Measurements from ENCODE around the gene AGR2.
"Not testable (repeated sequence)": the region's sequence is repeated elsewhere in the genome, so short reads cannot be mapped to it uniquely, and the experiment has no call there.

DNA sequence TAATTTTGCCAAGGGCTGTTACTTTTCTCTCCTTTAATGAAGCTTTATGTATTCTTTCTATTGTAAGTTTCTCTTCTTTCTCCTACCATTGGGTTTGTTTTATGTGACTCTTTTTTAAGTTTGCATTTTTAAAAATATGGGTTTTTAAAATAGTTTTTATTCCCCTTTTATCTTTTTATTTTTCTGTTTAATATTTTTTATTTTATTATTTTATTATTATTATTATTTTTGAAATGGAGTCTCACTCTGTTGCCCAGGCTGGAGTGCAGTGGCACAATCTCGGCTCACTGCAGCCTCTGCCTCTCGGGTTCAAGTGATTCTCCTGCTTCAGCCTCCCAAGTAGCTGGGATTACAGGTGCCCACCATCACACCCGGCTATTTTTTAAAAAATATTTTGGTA is 34.8 kb downstream of the AGR2 start:
- TF ChIP-seq, protein P1, sequence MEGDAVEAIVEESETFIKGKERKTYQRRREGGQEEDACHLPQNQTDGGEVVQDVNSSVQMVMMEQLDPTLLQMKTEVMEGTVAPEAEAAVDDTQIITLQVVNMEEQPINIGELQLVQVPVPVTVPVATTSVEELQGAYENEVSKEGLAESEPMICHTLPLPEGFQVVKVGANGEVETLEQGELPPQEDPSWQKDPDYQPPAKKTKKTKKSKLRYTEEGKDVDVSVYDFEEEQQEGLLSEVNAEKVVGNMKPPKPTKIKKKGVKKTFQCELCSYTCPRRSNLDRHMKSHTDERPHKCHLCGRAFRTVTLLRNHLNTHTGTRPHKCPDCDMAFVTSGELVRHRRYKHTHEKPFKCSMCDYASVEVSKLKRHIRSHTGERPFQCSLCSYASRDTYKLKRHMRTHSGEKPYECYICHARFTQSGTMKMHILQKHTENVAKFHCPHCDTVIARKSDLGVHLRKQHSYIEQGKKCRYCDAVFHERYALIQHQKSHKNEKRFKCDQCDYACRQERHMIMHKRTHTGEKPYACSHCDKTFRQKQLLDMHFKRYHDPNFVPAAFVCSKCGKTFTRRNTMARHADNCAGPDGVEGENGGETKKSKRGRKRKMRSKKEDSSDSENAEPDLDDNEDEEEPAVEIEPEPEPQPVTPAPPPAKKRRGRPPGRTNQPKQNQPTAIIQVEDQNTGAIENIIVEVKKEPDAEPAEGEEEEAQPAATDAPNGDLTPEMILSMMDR (IDR thresholded peaks at IDR 0.05 in 8 of 11, conservative IDR thresholded peaks at IDR 0.05 in 3 of 11): not testable (repeated sequence)
- TF ChIP-seq POLR2AphosphoS5 (IDR thresholded peaks at IDR 0.05): not testable (repeated sequence)

Data from spleen (tissue), 7 donors.